KMS-11 (cell line): ENCODE data around the gene MRPL45.
"Not testable (repeated sequence)": the region's sequence is repeated elsewhere in the genome, so short reads cannot be mapped to it uniquely, and the experiment has no call there.

Experiments
- H2AFZ ChIP-seq: fragments of 200-600 bp; sonication (generic); 2 replicates; pipeline ENCODE4 v1.6.1; 2016; ENCODE audit warnings: antibody characterized with exemption, mixed run types, low read depth
- H3K27ac ChIP-seq: fragments of 200-600 bp; sonication (generic); 2 replicates; pipeline ENCODE4 v1.6.1; 2016; ENCODE audit warnings: mild to moderate bottlenecking, mixed run types
- H3K27me3 ChIP-seq: fragments of 200-600 bp; sonication (generic); 2 replicates; pipeline ENCODE4 v1.6.1; 2017; ENCODE audit warnings: mild to moderate bottlenecking, low read depth, mixed run types, moderate library complexity; ENCODE audit not compliant: insufficient read depth
- H3K36me3 ChIP-seq: fragments of 200-600 bp; sonication (generic); 2 replicates; pipeline ENCODE4 v1.6.1; 2017; ENCODE audit warnings: mild to moderate bottlenecking, mixed run types; ENCODE audit not compliant: insufficient read depth
- H3K4me1 ChIP-seq: fragments of 200-600 bp; sonication (generic); 2 replicates; pipeline ENCODE4 v1.6.1; 2016; ENCODE audit warnings: mild to moderate bottlenecking, low read depth, mixed run types; ENCODE audit not compliant: poor library complexity, severe bottlenecking
- H3K4me2 ChIP-seq: fragments of 200-600 bp; sonication (generic); 2 replicates; pipeline ENCODE4 v1.7.0; 2016; ENCODE audit warnings: mild to moderate bottlenecking, mixed run types
- H3K4me3 ChIP-seq: fragments of 200-600 bp; sonication (generic); IDR thresholded peaks from 2 replicates; pipeline ENCODE4 v1.6.1; 2017; ENCODE audit warnings: low read depth, low read length, mixed read lengths; ENCODE audit not compliant: insufficient read depth
- H3K79me2 ChIP-seq: fragments of 200-600 bp; sonication (generic); 2 replicates; pipeline ENCODE4 v1.6.1; 2016; ENCODE audit warnings: low read depth, mixed run types; ENCODE audit not compliant: insufficient read depth
- H3K9ac ChIP-seq: fragments of 200-600 bp; sonication (generic); 2 replicates; pipeline ENCODE4 v1.6.1; 2016; ENCODE audit warnings: mild to moderate bottlenecking, mixed run types
- H4K20me1 ChIP-seq: fragments of 200-600 bp; sonication (generic); 2 replicates; pipeline ENCODE4 v1.6.1; 2016; ENCODE audit warnings: mild to moderate bottlenecking, mixed run types; ENCODE audit not compliant: insufficient read depth
- TF ChIP-seq, protein P1 (sequence below): fragments of 200-600 bp; sonication (generic); conservative IDR thresholded peaks from 2 replicates; pipeline ENCODE4 v1.6.1; 2017; ENCODE audit warnings: low read depth, mild to moderate bottlenecking, antibody characterized with exemption, low read length, moderate library complexity, mixed read lengths

Gene MRPL45

DNA sequence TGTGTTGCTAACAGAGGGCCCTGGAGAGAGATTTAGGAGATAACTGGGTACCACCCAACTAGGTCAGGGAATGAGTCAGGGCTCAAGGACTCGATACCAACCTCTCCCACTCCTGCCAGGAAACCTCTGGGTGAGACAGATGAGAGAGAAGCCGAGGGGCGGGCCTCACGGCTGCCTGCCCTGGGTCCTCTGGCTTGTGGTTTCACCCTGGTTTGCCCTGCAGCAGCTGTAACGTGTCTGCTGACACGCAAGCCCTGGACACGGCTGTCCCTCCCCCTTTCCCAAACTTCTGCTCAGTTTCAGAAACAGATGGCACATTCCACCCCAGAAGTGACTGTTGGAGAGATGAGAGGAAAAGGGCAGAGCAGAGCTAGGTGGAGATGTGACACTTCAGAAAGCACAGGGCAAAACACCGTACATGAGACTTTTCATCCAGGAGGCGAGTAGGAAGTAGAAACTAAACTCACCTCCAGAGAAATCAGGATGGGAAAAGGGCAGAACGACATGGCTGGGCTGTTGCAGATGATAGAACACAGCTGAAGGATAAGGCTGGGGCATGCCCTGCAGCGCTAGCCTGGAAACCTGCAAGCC lies 10.4 kb upstream of the MRPL45 start:
- H3K79me2 ChIP-seq, H3K4me3 ChIP-seq, H3K27me3 ChIP-seq, H3K36me3 ChIP-seq, H4K20me1 ChIP-seq: not testable (repeated sequence)
- Histone ChIP-seq H3K9ac (peak overlapping the region; percentile 35; the same call in 1 of the 2 replicates), H3K4me2 (peak overlapping the region; percentile 92), H2AFZ (peak overlapping the region; percentile 64), H3K4me1 (peaks cover 31% of the 10 kb centered on the region), H3K27ac (peak overlapping the region; percentile 51)

DNA sequence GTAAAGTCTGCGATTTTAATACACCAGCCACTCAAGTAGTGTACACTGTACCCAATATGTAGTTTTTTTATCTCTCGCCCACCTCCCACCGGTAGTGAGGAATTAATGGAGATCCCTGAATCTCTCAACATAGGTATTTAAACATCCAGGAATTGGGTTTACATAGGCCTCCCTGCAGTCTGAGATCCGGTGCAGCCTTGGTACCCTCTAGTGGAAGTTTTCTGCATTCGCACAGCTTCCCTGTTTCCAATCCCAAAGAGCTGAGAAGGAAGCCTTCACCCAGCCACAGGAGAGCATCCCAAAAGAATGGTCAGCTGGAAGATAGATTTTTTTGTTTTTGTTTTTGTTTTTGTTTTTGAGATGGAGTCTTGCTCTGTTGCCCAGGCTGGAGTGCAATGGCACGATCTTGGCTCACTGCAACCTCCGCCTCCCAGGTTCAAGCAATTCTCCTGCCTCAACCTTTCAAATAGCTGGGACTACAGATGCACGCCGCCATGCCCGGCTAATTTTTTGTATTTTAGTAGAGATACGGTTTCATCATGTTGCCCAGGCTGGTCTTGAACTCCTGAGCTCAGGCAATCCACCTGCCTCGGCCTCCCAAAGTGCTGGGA lies 8.6 kb upstream of the MRPL45 start:
- H3K4me1 ChIP-seq: peaks cover 31% of the 10 kb centered on the region
- TF ChIP-seq, protein P1, sequence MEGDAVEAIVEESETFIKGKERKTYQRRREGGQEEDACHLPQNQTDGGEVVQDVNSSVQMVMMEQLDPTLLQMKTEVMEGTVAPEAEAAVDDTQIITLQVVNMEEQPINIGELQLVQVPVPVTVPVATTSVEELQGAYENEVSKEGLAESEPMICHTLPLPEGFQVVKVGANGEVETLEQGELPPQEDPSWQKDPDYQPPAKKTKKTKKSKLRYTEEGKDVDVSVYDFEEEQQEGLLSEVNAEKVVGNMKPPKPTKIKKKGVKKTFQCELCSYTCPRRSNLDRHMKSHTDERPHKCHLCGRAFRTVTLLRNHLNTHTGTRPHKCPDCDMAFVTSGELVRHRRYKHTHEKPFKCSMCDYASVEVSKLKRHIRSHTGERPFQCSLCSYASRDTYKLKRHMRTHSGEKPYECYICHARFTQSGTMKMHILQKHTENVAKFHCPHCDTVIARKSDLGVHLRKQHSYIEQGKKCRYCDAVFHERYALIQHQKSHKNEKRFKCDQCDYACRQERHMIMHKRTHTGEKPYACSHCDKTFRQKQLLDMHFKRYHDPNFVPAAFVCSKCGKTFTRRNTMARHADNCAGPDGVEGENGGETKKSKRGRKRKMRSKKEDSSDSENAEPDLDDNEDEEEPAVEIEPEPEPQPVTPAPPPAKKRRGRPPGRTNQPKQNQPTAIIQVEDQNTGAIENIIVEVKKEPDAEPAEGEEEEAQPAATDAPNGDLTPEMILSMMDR: peak; percentile 51
- not testable (repeated sequence) for H3K9ac ChIP-seq, H3K4me2 ChIP-seq, H4K20me1 ChIP-seq, H3K27me3 ChIP-seq, H3K4me3 ChIP-seq, H2AFZ ChIP-seq, H3K27ac ChIP-seq, H3K36me3 ChIP-seq, H3K79me2 ChIP-seq

DNA sequence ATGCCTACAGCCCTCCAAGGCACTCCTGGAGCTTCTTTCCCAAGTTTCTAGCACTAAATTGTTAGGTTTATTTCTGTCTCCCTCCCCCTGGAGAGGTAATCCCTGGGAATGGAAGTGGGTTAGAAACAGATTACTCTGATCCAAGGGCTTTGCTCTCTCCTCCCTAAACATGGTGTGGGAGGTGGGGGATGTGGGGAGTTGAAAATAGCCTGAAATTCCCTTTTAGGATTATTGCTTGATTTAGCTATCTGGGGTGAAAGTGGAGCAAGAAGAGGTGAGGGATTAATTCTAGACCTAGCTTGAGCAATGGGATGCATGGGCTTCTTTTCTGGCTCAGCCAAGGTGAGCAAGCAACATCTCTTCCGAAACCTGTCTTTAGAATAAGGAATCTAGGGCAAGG lies 7.2 kb upstream of the MRPL45 start:
- not testable (repeated sequence) for H2AFZ ChIP-seq, H3K4me3 ChIP-seq, H3K36me3 ChIP-seq, H4K20me1 ChIP-seq, H3K27ac ChIP-seq, H3K27me3 ChIP-seq, H3K9ac ChIP-seq, H3K79me2 ChIP-seq, H3K4me2 ChIP-seq
- peaks cover 24% of the 10 kb centered on the region for H3K4me1 ChIP-seq

DNA sequence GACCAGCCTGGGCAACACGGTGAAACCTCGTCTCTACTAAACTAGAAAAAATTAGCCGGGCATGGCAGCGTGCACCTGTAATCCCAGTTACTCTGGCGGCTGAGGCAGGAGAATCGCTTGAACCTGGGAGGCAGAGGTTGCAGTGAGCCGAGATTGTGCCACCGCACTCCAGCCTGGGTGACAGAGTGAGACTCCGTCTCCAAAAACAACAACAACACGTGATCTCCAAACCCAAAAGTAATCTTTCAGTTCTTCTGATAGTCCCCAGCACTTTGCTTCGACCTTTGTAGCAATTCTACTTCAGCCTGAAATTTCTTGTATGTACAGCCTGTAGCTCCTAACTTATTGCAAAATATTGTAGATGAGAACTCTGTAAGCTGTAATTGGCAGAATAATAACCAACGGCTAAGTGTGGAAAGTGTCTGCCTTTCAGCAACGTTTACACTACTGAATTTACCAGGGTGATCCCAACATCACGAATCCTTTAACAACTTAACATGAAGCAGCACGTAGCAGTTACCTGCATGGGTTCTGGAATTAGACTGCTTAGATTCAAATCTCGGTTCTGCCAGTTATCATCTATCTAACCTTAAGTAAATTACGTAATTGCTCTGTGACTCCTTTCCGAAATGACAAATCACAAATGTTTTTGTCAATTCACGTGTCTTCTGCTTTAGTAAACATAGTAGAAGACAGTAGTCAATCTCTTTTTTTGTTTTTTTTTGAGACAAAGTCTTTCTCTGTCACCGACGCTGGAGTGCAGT lies 1.2 kb upstream of the MRPL45 start:
- H3K27me3 ChIP-seq, H2AFZ ChIP-seq, H4K20me1 ChIP-seq, H3K27ac ChIP-seq, H3K4me2 ChIP-seq, H3K4me3 ChIP-seq, H3K4me1 ChIP-seq, H3K36me3 ChIP-seq, H3K79me2 ChIP-seq: not testable (repeated sequence)
- H3K9ac ChIP-seq: 0 out of 2 replicates have a peak overlapping the region, but pooled peaks have one; percentile 68

- H2AFZ ChIP-seq: no peak overlapping the region
- no peaks in the 10 kb centered on the region for H3K27me3 ChIP-seq
- H3K27ac ChIP-seq: no peak overlapping the region
- no peak overlapping the region for H3K9ac ChIP-seq
- H4K20me1 ChIP-seq: no peaks in the 10 kb centered on the region
- no peak overlapping the region for H3K4me3 ChIP-seq
- H3K4me2 ChIP-seq: no peak overlapping the region
- no peaks in the 10 kb centered on the region for H3K4me1 ChIP-seq
- no peaks in the 10 kb centered on the region for H3K79me2 ChIP-seq
- TF ChIP-seq, protein P1: no peak
- H3K36me3 ChIP-seq: no peaks in the 10 kb centered on the region
Observed at GRCh38 chr17:38315497-38315896, 18.5 kb downstream of the MRPL45 start.
